Activated T-cell treated with anti-CD3 and anti-CD28 coated beads, Interleukin-2, amount 50 U/mL, for 24 hours (primary cell): ENCODE measurements around the gene GTF3C2.

Source experiments
- DNase-seq: peaks from one replicate; pipeline ENCODE4 v3.0.0-alpha.2; 2020
- H3K27ac Mint-ChIP-seq: 2 replicates; pipeline ENCODE4 v1.8.0; 2020; ENCODE audit warnings: mild to moderate bottlenecking, mixed read lengths
- H3K27me3 Mint-ChIP-seq: 2 replicates; pipeline ENCODE4 v1.8.0; 2020; ENCODE audit warnings: mixed read lengths
- H3K36me3 Mint-ChIP-seq: 2 replicates; pipeline ENCODE4 v1.8.0; 2020; ENCODE audit warnings: low read depth, mixed read lengths
- H3K4me1 Mint-ChIP-seq: 2 replicates; pipeline ENCODE4 v1.8.0; 2020; ENCODE audit warnings: low read depth, mixed read lengths
- H3K4me3 Mint-ChIP-seq: 2 replicates; pipeline ENCODE4 v1.8.0; 2020; ENCODE audit warnings: mild to moderate bottlenecking, moderate library complexity, mixed read lengths
- H3K9me3 Mint-ChIP-seq: 2 replicates; pipeline ENCODE4 v1.8.0; 2020; ENCODE audit warnings: mixed read lengths

GTF3C2 gene

DNA sequence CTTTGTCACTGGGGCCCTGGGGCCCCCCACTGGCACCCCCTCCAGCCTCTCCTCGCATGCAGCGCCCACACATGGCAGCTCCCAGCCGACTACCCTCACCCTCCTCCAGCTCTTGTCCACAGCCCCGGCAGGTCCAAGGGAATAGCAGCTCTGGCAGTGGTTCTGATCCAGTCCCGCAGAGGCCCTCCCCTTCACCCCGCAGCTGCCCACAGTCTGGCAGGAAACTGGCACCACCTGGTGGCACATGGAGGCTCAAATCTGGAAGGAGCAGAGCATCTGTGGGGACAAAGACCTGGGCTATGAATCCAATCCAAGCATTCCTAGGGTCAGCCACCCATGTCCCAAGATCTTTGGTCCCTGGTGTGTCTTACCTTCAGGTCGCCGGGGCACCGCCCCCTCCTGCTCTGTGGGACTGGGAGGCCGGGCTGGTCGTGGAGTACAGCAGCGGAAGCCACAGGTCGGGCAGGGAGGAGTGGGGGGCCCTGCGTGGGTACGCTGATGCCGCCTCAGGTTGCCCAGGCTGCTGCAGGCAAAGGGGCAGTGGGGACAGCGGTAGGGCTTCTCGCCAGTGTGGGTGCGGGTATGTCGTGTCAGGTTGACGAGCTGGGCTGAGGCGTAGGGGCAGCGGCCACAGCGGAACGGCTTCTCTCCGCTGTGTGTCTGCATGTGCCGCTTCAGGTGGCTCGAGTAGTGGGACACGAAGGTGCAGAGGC is 21.7 kb upstream of the GTF3C2 start:
- Mint-ChIP-seq H3K27me3 (no peaks in the 10 kb centered on the region), H3K36me3 (peaks cover 97% of the 10 kb centered on the region), H3K4me3 (no peak overlapping the region), H3K9me3 (no peaks in the 10 kb centered on the region), H3K27ac (peak overlapping the region; percentile 83), H3K4me1 (peaks cover 47% of the 10 kb centered on the region)
- DNase-seq = peak; percentile 46

DNA sequence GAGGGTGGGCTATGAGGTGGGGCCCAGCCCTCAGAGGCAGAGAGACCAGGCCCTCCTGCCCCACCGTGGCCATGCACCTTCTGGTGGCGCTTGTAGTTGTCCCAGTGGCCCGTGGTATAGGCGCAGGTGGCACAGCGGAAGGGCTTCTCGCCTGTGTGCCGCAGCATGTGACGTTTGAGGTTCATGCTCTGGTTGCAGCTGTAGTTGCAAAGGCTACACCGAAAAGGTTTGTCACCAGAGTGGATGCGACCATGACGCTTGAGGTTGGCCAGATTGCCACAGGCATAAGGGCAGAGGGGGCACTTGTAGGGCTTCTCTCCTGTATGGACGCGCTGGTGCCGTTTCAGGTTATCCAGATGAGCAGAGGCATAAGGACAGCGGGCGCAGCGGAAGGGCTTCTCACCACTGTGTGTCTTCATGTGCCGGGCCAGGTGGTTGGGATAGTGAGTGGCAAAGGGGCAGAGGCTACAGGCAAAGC is 21.1 kb upstream of the GTF3C2 start:
- H3K27me3 Mint-ChIP-seq = no peaks in the 10 kb centered on the region
- H3K4me3 Mint-ChIP-seq = no peak overlapping the region
- H3K27ac Mint-ChIP-seq = peak overlapping the region; percentile 83
- no peaks in the 10 kb centered on the region for H3K9me3 Mint-ChIP-seq
- H3K36me3 Mint-ChIP-seq = peaks cover 97% of the 10 kb centered on the region
- no peak for DNase-seq
- H3K4me1 Mint-ChIP-seq = peaks cover 52% of the 10 kb centered on the region

DNA sequence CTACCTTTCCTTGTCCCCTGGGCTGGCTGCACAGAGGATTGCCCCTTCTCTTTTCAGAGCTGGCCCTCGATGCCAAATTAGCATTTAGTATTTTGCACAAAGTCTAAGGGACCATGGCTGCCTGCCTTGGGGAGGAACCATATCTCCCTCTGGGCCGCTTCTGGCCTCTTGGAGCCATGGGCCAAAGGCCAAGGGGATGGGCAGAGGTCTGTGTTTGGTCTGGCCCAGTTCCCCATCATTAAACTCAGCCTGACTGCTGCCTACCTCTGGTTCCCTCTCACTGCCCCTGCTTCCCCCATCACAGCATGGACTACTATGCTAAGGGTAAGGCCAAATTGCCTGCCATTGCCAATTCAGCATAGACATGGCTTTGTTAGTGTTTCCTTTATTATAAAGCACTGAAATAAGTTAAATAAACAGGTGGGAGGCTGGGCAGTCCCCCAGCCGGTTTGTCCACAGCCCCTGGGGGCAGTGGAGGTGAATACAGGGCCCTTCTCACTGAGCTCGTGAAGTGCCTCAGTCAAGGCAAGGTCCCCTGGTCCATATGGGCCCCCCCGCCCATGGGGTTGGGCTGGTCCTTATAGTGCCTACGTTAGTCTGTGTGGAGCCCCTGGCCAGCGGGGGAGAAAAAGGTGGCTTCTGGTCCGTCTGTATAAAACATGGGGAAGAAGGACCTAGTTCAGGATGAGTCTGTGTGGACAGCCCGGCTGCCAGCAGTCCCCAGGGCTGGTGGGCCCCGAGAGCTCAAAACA is 20.5 kb upstream of the GTF3C2 start:
- Mint-ChIP-seq H3K27me3 (no peaks in the 10 kb centered on the region), H3K36me3 (peaks cover 97% of the 10 kb centered on the region)

DNA sequence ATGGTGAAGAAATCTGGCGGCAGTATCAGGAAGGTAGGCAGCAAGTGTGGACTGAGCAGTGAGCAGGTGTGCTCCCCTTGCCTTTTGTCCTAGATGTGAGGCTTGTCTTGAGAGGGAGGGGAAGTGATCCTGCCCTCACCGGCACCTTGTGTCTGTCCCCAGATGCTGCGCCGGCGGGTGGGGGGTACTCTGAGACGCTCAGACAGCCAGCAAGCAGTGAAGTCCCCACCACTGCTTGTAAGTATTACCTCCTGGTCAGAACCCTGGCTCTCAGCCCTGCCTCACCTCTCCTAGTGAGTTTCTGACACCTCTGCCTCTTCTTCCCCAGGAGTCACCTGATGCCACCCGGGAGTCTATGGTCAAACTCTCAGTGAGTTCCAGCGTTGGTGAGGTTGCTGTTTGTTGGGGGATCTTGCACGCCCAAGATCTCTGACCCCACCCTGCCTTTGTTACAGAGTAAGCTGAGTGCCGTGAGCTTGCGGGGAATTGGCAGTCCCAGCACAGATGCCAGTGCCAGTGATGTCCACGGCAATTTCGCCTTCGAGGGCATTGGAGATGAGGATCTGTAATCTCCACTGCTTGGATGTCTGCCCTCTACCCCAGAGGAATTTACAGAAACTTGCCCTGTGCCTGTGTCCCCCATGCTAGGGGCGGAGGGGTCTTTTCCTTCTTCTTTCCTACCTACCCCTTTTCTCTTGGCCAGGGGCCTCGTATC is 19.7 kb upstream of the GTF3C2 start:
- H3K4me1 Mint-ChIP-seq = peaks cover 58% of the 10 kb centered on the region
- H3K27ac Mint-ChIP-seq = peak overlapping the region; percentile 83
- peaks cover 96% of the 10 kb centered on the region for H3K36me3 Mint-ChIP-seq
- H3K27me3 Mint-ChIP-seq = no peaks in the 10 kb centered on the region
- H3K9me3 Mint-ChIP-seq = no peaks in the 10 kb centered on the region
- no peak overlapping the region for H3K4me3 Mint-ChIP-seq
- no peak for DNase-seq

More for the DNA sequence above, 20.5 kb upstream of the GTF3C2 start:
- DNase-seq = no peak
- H3K4me1 Mint-ChIP-seq = peaks cover 57% of the 10 kb centered on the region
- H3K9me3 Mint-ChIP-seq = no peaks in the 10 kb centered on the region
- H3K4me3 Mint-ChIP-seq = no peak overlapping the region
- H3K27ac Mint-ChIP-seq = peak overlapping the region; percentile 83

DNA sequence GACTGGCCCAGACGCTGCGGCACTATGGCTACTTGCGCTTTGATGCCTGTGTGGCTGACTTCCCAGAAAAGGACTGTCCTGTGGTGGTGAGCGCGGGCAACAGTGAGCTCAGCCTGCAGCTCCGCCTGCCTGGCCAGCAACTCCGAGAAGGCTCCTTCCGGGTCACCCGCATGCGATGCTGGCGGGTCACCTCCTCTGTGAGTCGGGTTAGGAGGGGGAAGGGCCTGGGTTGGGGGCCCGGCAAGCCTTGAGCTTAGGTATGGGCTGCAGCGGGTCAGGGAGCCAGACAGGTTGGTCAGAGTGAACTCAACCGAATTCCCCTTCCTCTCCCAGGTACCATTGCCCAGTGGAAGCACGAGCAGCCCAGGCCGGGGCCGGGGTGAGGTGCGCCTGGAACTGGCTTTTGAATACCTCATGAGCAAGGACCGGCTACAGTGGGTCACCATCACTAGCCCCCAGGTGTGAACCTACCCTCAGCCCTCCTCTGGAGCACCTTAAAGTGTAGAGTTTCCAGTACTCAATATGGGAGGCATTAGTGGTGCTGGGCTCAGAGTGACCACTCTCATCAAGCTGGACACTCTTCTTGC is 19.0 kb upstream of the GTF3C2 start:
- no peak for DNase-seq
- Mint-ChIP-seq H3K36me3 (peaks cover 94% of the 10 kb centered on the region), H3K4me1 (peaks cover 52% of the 10 kb centered on the region), H3K9me3 (no peaks in the 10 kb centered on the region), H3K4me3 (no peak overlapping the region), H3K27ac (peak overlapping the region; percentile 83), H3K27me3 (no peaks in the 10 kb centered on the region)

DNA sequence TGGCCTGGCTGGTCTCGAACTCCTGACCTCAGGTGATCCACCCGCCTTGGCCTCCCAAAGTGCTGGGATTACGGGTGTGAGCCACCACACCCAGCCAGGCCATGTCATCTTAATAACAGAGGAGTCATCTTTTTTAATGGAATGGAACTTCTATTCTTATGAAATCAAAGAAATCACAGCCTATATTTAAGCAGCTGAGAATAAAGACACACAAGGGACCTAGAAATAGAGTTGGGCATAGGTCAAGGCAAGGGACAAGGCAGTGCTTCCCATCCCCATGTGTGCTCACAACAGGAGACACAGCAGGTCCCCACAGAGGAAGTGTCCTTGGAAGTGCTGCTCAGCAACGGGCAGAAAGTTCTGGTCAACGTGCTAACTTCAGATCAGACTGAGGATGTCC is 17.0 kb upstream of the GTF3C2 start:
- Mint-ChIP-seq H3K27me3 (no peaks in the 10 kb centered on the region), H3K4me3 (no peak overlapping the region), H3K4me1 (peaks cover 49% of the 10 kb centered on the region), H3K36me3 (peaks cover 93% of the 10 kb centered on the region), H3K27ac (peak overlapping the region; percentile 84), H3K9me3 (no peaks in the 10 kb centered on the region)
- no peak for DNase-seq

DNA sequence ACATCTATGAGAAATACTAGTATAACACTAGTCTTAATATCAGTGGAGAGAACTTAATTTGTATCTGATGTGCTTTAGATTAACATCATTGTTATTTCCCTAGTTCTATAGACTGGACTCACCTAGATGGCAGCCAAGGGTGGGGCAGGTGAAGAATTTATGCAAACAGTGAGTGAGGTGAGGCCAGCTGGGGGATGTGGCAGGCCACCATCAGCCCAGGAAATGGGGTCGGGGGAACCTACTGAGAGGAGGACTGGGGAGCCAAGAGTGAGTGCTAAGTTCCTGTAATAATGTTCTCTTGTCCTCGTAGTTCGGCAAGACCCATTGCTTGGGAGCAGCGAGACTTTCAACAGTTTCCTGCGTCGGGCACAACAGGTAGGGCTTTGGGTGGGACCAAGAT is 16.4 kb upstream of the GTF3C2 start:
- Mint-ChIP-seq H3K27me3 (no peaks in the 10 kb centered on the region), H3K9me3 (no peaks in the 10 kb centered on the region), H3K4me3 (peak overlapping the region; percentile 94), H3K4me1 (peaks cover 48% of the 10 kb centered on the region), H3K36me3 (peaks cover 93% of the 10 kb centered on the region), H3K27ac (peak overlapping the region; percentile 96)
- DNase-seq = no peak

DNA sequence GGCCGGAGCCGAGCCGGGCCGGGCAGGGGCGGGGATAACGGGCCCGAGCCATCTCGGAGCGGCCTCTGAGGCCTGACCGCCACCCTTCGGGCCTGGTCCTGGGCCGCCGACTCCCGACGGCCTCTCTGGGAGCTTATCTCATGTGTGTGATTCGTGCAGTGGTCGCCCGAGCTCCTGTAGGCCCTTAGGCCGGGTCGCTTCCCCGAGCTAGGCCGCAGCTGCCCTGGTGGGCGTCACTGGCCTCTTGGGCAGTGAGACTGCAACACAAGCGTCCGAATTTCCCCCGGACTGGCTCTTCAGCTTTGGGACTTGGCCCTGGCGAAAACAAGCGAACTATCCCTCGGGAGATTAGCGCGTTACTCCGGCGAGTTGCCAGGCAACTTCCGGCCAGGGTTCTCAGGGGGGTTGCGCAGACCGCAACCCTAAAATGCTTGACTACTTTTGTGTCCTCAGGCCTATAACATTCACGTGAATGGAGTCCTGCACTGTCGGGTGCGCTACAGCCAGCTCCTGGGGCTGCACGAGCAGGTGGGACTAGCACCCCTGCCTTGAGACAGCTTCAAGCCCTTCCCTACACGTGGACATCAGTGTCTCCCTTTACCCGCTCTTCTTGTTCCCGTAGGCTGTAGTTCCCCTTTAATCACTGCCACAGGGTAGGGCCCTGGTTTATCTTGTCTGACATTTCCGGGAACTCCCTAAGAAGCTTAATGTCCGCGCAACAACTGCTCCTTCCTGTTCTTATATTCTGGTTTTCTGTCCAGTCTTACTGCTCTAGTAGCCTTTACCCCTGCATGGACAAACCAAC is 14.5 kb upstream of the GTF3C2 start:
- H3K36me3 Mint-ChIP-seq = peaks cover 91% of the 10 kb centered on the region
- peak overlapping the region; percentile 96 for H3K27ac Mint-ChIP-seq
- no peaks in the 10 kb centered on the region for H3K9me3 Mint-ChIP-seq
- peak; percentile 71 for DNase-seq
- H3K4me3 Mint-ChIP-seq = peak overlapping the region; percentile 94
- peaks cover 51% of the 10 kb centered on the region for H3K4me1 Mint-ChIP-seq
- no peaks in the 10 kb centered on the region for H3K27me3 Mint-ChIP-seq

DNA sequence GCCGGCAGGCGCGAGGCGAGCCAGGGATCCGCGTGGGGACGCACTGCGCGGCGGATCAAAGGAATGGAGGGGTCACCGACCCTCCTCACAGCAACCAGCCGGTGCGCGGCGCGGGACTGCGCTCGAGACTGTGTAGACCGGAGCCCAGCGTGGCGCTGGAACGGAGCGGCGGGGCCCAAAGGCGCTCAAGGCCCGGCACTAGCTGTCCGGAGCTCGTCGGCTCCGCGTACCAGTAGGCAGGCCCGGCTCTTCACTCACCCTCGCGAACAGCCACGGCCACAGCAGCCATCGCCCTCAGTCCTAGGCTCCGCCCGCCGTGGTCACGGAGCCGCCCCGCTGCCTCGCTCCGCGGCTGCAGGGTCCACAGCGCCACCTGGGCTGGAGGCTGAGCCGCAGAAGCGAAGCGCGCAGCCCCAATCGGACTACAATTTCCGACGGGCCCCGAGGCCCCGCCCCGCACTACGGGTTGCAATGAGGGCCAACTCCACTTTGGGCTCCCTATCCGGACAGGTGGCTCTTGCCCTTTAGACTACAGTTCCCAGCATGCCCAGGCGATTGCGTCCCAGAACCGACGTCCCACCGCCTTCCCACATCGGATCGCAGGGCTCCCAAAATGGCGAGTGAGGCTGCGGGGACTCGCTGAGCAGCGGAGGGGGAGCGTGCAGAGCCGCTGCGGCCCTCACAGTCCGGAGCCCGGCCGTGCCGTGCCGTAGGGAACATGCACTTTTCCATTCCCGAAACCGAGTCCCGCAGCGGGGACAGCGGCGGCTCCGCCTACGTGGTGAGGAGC is 13.7 kb upstream of the GTF3C2 start, which contains the start of the genes EIF2B4 and SNX17:
Gene EIF2B4, minus strand, starts transcription at position 313 of the 790 bp plus-strand sequence. Its CDS starts 24 bp downstream, at position 289.
Gene SNX17, plus strand, starts transcription at position 591 of the 790 bp plus-strand sequence. Its CDS starts 128 bp downstream, at position 719.
- Mint-ChIP-seq H3K36me3 (peaks cover 90% of the 10 kb centered on the region), H3K9me3 (no peaks in the 10 kb centered on the region), H3K27ac (peak within 1 kb of the TSS; percentile 96), H3K27me3 (no peaks in the 10 kb centered on the region), H3K4me3 (peak within 1 kb of the TSS; percentile 94), H3K4me1 (peaks cover 51% of the 10 kb centered on the region)
- DNase-seq = peak; percentile 99

DNA sequence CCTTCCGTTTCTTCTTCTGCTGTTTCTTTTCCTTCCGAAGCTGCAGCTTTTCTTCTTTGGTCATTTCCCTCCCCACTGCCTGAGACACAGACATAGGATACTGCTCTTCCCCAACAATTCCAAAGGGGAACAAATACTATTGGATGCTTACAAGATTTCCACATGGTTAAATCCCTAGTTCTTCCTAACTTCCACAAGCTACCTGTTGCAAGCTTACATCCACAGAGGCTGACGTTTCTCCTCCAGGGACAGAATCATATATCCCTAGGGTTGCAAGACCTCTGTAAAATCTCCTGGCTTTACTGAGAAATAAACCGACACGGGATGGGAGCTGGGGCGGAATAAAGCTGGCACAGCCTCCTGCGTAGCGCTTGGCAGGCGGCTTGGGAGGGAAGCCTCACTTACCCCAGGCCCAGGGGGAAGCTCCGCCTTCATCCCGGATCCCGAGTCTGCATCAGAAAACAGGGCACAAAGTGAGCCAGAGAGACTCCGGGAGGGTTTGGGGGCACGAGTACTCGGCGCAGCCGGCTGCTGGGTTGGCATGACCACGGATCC is 13.0 kb upstream of the GTF3C2 start:
- H3K27me3 Mint-ChIP-seq = no peaks in the 10 kb centered on the region
- no peak for DNase-seq
- peak overlapping the region; percentile 94 for H3K4me3 Mint-ChIP-seq
- peaks cover 90% of the 10 kb centered on the region for H3K36me3 Mint-ChIP-seq
- peaks cover 50% of the 10 kb centered on the region for H3K4me1 Mint-ChIP-seq
- no peaks in the 10 kb centered on the region for H3K9me3 Mint-ChIP-seq
- peak overlapping the region; percentile 96 for H3K27ac Mint-ChIP-seq

DNA sequence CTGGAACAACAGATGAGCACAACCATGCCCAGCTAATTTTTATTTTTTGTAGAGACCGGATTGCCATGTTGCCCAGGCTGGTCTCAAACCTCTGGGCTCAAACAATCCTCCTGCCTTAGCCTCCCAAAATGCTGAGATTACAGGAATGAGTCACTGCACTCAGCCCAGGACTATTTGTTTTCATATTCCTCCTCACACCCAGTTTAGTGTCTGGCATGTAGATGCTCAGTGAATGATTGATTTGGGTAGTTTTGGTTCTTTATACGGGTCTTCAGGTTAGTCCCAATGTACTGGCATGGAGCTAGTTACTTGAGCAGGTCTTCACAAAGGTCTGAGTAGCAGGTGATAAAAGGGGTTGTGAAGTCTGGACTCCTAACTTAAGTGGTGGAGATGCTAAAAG is 7.4 kb upstream of the GTF3C2 start:
- Mint-ChIP-seq H3K9me3 (no peaks in the 10 kb centered on the region), H3K27me3 (no peaks in the 10 kb centered on the region), H3K27ac (peak overlapping the region; percentile 31), H3K4me1 (peaks cover 24% of the 10 kb centered on the region), H3K36me3 (peaks cover 73% of the 10 kb centered on the region), H3K4me3 (no peak overlapping the region)
- DNase-seq = no peak

DNA sequence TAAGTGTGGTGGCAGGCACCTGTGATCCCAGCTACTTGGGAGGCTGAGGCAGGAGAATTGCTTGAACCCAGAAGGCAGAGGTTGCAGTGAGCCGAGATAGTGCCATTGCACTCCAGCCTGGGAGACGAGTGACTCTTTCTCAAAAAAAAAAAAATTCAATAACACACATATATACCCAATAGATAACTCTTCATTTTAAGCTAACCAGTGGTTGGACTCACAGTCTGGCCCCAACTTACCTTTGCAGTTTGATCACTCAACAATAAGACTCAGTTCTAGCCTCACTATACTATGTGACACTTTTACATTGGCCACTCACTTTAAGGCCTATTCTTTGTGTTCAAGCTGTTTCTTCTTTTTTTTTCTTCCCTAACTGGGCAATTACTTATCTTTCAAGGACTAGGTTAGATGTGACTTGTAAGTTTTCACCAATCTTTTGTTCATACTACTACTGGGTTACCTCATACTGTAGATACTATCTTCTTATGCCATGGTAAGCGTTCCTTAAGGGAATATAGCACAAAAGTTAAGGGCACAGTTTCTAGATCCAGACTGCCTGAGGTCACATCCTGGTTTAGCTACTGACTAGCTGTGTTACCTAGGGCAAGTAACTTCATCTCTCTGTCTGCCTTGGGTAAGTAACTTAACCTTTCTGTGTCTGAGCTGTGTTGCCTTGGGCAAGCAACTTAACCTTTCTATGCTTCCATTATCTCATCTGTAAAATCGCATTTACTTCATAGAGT is 6.3 kb upstream of the GTF3C2 start:
- H3K9me3 Mint-ChIP-seq = no peaks in the 10 kb centered on the region
- H3K27me3 Mint-ChIP-seq = no peaks in the 10 kb centered on the region
- H3K27ac Mint-ChIP-seq = peak overlapping the region; percentile 23
- peaks cover 24% of the 10 kb centered on the region for H3K4me1 Mint-ChIP-seq
- DNase-seq = no peak
- no peak overlapping the region for H3K4me3 Mint-ChIP-seq
- H3K36me3 Mint-ChIP-seq = peaks cover 73% of the 10 kb centered on the region
